Stimulated activated naive CD4-positive, alpha-beta T cell treated with Interleukin-2 at 50 U/mL for 16 hours (primary cell): ENCODE results near the gene LRRC75B.

Experiments used
- DNase-seq: peaks from one replicate; lab custom pipeline; 2025; lab: John Stamatoyannopoulos, UW

Gene LRRC75B

DNA sequence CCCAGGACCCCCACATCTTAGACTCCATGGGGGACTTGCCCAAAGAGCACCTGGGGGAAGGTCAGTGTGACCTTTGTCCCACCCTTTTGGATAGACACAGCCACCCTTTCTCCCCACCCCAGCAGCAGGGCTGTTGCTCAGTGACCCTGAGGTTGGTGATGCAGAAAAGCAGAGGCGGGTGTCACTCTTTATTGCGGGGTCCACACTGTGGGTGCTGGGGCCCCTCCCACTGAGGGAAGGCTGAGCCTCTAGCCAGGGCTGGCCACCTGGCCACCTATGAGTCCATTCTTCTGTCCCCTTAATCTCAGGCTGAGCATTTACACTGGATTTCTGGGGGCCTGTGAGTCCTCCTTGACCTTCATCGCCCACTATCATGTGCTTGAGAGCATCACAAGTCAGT is 7.4 kb downstream of the LRRC75B start:
- DNase-seq: no peak

DNA sequence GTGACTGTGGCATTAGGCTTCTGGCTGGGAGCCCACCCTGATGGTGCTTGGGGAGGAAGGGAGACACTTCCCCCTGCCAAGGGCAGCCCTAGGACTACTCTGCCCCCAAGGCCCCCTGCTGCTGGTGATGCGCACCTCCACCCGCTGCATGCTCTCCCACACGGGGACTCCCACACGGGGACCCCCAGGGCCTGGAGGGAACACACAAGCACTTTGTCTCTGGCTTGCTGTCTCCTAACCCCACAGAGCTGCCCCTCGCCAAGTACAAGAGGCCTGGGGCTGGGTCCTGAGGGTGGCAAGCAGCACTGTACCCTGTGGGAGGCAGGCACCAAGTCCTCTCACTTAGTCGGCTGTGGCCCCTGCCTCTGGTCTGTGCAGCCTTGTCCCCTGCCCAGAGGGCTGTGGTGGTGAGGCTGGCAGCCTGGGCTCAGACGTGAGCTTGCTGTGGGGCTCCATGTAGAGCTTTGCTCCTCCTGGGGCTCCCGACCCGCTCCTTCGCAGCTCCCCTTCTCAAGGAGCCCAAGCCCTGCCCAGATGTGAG is 7.9 kb downstream of the LRRC75B start:
- no peak for DNase-seq

GRCh38 chr22:24584166-24584790 is 8.6 kb downstream of the LRRC75B start:
- no peak for DNase-seq

DNA sequence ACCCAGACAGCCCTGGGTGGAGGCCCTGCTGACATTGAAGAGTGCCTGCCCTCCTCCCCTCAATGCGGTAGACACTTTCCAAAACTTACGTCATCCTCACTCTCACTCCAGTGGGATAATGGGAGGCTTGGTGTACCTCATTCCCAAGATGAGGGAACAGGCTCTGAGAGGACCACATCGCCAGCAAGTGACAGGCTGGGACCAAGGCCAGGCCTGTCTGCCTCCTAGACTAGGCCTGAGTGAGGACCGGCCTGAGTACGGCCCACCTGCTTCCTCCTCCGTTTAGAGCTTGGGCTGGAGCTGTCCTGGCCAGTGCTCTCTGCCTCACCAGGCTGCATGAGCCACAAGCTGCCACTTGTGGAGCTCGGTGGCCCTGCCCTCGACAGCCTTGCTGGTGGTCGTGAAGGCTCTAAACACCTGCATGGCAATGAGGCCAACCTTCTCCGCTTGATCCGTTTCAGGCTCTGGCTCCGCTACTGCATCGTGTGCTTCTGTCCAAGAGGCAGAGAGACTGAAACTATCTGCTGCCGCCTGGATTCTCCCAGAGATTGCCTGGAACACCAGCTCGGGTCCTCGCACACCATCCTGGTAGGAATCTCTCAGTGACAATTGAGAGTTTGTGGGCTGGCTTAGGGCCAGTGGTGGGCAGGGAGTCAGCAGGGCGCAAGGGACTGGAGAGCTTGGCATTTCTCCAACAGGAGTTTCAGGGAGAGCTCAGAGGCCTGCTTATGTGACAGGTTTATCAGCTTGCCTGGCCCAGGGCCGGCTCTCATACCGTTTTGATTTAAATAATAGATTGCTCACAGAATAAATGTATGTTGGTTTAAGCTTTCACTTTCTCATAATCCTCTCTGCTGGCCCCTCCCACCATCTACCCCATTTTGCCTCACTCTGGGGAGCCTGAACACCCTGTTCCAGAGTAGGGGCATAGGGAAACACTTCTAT is 9.4 kb downstream of the LRRC75B start:
- no peak for DNase-seq

- no peak for DNase-seq
These were observed 10.6 kb downstream of the LRRC75B start for GRCh38 chr22:24582056-24582814.

DNA sequence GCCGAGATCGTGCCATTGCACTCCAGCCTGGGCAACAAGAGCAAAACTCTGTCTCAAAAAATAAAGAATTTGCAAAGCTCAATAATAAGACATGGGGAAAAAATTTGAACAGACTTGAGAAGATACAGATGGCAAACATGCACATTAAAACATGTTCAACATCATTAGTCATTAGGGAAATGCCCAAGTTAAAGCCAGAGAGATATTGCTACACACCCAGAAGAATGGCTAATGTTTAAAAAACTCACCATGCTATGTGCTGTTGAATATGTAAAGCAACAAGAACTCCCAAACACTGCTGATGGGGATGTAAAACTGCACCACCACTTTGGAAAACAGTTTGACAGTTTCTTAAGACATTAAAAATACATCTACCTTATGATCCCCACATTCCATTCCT is 12.6 kb downstream of the LRRC75B start:
- DNase-seq: no peak

- no peak for DNase-seq
These were observed 13.6 kb downstream of the LRRC75B start for GRCh38 chr22:24579258-24579601.

DNA sequence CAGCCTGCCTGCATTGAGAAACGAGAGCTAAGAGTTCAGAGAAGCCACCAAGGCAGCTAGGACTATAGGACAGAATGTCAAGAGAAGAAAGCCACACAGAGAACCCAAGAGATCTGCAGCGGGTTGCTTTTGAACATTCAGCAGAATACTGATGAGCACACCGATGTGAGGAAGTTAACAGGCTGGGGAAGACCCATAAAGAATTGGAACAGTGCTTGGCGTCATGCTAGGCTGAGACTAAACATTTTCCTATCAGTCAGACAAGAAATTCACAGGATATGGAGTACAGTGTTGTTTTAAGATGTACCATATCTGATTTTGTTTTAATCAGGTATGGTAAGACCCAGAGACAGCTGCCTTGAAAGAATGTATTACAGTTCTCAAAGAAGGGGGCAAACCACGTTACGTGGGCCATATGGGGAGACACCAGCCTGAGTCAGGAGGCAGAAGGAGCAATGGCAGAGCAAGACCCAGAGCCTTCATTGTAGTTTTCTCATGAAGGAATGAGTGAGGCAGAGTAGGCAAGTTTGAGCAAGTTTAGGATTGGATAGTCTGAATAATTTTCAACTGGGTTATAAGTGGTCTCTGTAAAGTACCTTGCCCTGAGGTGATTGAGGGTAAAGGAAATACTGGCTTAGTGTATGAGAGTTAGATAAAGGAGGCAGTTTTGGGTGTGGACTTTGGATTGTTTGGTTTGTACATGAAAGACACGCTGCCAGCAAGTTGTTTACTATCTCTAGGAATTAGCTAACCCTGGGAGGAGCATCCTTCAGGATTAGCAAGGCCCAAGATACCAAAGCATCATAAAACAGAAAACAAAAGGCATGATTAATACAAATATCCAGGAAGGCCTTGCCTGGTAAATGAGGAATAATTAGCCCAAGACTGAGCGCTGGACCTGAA is 14.3 kb downstream of the LRRC75B start:
- no peak for DNase-seq

- no peak for DNase-seq
These were observed 16.1 kb downstream of the LRRC75B start for GRCh38 chr22:24576778-24577177.

- no peak for DNase-seq
These were observed 21.6 kb downstream of the LRRC75B start for GRCh38 chr22:24571266-24571665.

DNA sequence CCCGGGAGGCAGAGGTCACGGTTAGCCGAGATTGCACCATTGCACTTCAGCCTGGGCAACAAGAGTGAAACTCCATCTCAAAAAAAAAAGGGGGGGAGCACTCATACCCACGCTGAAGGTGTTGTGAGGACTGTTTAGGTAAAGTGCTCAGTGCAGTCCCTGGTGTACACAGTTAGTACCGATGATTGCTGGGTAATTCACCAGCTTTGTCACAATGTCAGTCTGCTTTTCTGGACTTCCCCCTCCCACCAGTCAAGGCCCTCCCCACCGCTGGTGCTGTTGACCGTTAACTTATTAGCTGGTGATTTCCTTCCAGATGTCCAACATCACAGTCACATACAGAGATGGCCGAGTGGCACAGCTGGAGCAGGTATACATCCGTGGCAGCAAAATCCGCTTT is 25.2 kb downstream of the LRRC75B start:
- no peak for DNase-seq

GRCh38 chr22:24566899-24567511 is 25.9 kb downstream of the LRRC75B start:
- DNase-seq: no peak

GRCh38 chr22:24565077-24565476 is 27.8 kb downstream of the LRRC75B start:
- no peak for DNase-seq

DNA sequence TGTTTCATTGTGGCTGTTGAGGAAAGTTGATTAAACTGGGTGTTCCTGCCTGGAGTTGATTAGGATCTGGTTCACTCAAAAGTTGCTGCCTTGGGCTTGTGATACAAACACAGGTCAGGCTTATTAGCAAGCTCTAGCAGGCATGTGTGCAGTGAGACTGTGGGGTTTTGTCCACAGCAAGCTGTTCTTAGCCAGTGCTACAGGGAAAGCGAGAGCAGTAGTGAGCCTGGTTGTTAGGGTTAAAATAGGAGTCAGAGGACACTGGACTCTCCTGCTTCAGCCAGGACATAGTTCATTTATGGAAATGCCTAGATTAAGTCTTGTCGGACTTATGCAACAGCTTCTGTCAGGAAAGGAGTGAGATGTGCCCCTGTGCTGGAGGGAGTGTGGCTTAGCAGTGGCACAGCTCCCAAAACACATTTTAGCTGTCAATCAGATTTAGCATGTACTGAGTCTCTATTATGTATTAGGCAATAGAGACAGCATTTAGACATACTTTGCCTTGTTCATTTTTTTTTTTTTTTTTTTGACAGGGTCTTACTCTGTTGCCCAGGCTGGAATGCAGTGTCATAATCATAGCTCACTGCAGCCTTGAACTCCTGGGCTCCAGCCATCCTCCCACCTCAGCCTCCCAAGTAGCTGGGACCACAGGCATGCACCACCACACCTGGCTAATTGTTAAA is 28.4 kb downstream of the LRRC75B start:
- no peak for DNase-seq

DNA sequence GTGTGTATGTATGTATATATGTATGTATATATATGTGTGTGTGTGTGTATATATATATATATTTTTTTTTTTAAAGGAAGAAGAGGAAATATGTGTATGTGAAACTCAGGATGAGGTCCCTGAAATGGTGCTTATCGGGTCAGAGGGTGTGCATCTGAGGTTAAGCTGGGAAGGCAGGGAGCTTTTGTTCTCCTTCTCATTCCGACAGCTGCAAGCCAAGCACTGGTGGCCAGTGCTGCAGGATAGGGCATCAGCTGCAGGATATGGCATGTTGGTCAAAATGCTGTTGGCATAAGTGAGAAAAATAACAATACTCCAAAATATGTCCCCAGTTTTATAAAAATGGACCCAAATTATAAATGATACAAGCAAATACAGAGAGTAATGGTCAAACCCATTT is 29.6 kb downstream of the LRRC75B start:
- DNase-seq: no peak

DNA sequence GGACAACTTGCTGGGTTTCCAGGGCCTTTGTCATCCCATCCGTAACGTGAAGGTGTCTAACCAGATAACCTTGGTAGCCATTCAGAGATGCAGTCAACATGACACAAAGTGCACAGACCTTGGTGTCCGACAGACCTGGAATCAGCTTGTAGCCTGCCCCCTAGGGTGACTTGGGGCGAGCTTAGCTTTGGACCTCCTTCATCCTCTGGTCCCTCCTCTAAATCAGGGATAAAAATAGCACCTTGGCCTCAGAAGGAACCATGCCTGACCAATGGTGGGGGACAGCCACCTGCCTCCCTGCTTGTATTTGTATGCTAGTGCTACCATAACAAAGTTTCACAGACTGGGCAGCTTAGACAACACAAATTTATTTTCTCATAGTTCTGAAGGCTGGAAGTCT is 33.4 kb downstream of the LRRC75B start:
- no peak for DNase-seq

GRCh38 chr22:24555165-24556039 is 37.5 kb downstream of the LRRC75B start, which contains the start of gene SNRPD3:
SNRPD3 (plus strand) TSS chr22:24555999; CDS start chr22:24557675, 1,676 bp downstream.
- DNase-seq: peak; percentile 99

GRCh38 chr22:24554313-24555164 is 38.3 kb downstream of the LRRC75B start, which contains the start of gene GUCD1:
GUCD1 (minus strand) TSS chr22:24555138; CDS start chr22:24554991, 147 bp downstream.
- DNase-seq: no peak
